HEK293 (cell line): ENCODE measurements around the gene GALT.

Experiments used
- BCL11B ChIP-seq: fragments of 450-650 bp; formaldehyde crosslinking; IDR thresholded peaks from 2 replicates; pipeline ENCODE4 v1.5.1; 2016; ENCODE audit warnings: low read depth, missing biosample characterization, missing genetic modification characterization
- GLI4 ChIP-seq: fragments of 450-650 bp; formaldehyde crosslinking; IDR thresholded peaks from 2 replicates; pipeline ENCODE4 v1.5.1; 2016; ENCODE audit warnings: missing biosample characterization, missing genetic modification characterization
- HOXA7 ChIP-seq: sonication (generic); formaldehyde crosslinking; IDR thresholded peaks from 2 replicates; pipeline ENCODE4 v1.8.1; 2022; ENCODE audit warnings: missing genetic modification reagents, borderline replicate concordance
- IKZF3 ChIP-seq: fragments of 450-650 bp; IDR thresholded peaks from 2 replicates; pipeline ENCODE4 v1.5.0; 2018; ENCODE audit warnings: missing biosample characterization, mild to moderate bottlenecking, missing genetic modification characterization, moderate library complexity
- OVOL3 ChIP-seq: fragments of 450-650 bp; formaldehyde crosslinking; IDR thresholded peaks from 2 replicates; pipeline ENCODE4 v1.5.1; 2016; ENCODE audit warnings: missing biosample characterization, missing genetic modification characterization
- PRDM10 ChIP-seq: fragments of 450-650 bp; formaldehyde crosslinking; IDR thresholded peaks from 2 replicates; pipeline ENCODE4 v1.5.1; 2016; ENCODE audit warnings: missing biosample characterization, missing genetic modification characterization
- REPIN1 ChIP-seq: fragments of 450-650 bp; formaldehyde crosslinking; IDR thresholded peaks from 2 replicates; pipeline ENCODE4 v1.5.1; 2017; ENCODE audit warnings: missing biosample characterization, missing genetic modification characterization, low read depth
- SP3 ChIP-seq: fragments of 450-650 bp; formaldehyde crosslinking; IDR thresholded peaks from 2 replicates; pipeline ENCODE4 v1.5.1; 2016; ENCODE audit warnings: missing biosample characterization, missing genetic modification characterization
- TSHZ1 ChIP-seq: fragments of 450-650 bp; formaldehyde crosslinking; IDR thresholded peaks from 2 replicates; pipeline ENCODE4 v1.5.1; 2016; ENCODE audit warnings: missing biosample characterization, missing genetic modification characterization, borderline replicate concordance
- ZBTB17 ChIP-seq: fragments of 450-650 bp; formaldehyde crosslinking; IDR thresholded peaks from 2 replicates; pipeline ENCODE4 v1.5.1; 2016; ENCODE audit warnings: missing biosample characterization, missing genetic modification characterization
- ZBTB48 ChIP-seq: fragments of 450-650 bp; formaldehyde crosslinking; IDR thresholded peaks from 2 replicates; pipeline ENCODE4 v1.5.1; 2016; ENCODE audit warnings: missing biosample characterization, missing genetic modification characterization
- ZFP37 ChIP-seq: fragments of 450-650 bp; formaldehyde crosslinking; IDR thresholded peaks from 2 replicates; pipeline ENCODE4 v1.5.1; 2016; ENCODE audit warnings: missing biosample characterization, missing genetic modification characterization
- ZFP69B ChIP-seq: fragments of 450-650 bp; formaldehyde crosslinking; IDR thresholded peaks from 2 replicates; pipeline ENCODE4 v1.5.1; 2016; ENCODE audit warnings: missing biosample characterization, missing genetic modification characterization
- ZIC2 ChIP-seq: fragments of 450-650 bp; formaldehyde crosslinking; IDR thresholded peaks from 2 replicates; pipeline ENCODE4 v1.5.1; 2016; ENCODE audit warnings: missing biosample characterization, missing genetic modification characterization
- ZNF140 ChIP-seq: fragments of 450-650 bp; formaldehyde crosslinking; IDR thresholded peaks from 2 replicates; pipeline ENCODE4 v1.5.1; 2016; ENCODE audit warnings: missing biosample characterization, missing genetic modification characterization
- ZNF2 ChIP-seq: fragments of 450-650 bp; formaldehyde crosslinking; IDR thresholded peaks from 2 replicates; pipeline ENCODE4 v1.5.1; 2016; ENCODE audit warnings: missing biosample characterization, missing genetic modification characterization
- ZNF239 ChIP-seq: fragments of 450-650 bp; formaldehyde crosslinking; IDR thresholded peaks from 2 replicates; pipeline ENCODE4 v1.5.1; 2016; ENCODE audit warnings: missing biosample characterization, missing genetic modification characterization
- ZNF24 ChIP-seq: fragments of 450-650 bp; formaldehyde crosslinking; IDR thresholded peaks from 2 replicates; pipeline ENCODE4 v1.5.1; 2016; ENCODE audit warnings: missing biosample characterization, missing genetic modification characterization
- ZNF248 ChIP-seq: fragments of 450-650 bp; formaldehyde crosslinking; IDR thresholded peaks from 2 replicates; pipeline ENCODE4 v1.5.1; 2017; ENCODE audit warnings: missing biosample characterization, missing genetic modification characterization
- ZNF404 ChIP-seq: fragments of 450-650 bp; formaldehyde crosslinking; IDR thresholded peaks from 2 replicates; pipeline ENCODE4 v1.5.1; 2017; ENCODE audit warnings: missing biosample characterization, missing genetic modification characterization
- ZNF514 ChIP-seq: fragments of 450-650 bp; formaldehyde crosslinking; IDR thresholded peaks from 2 replicates; pipeline ENCODE4 v1.5.1; 2016; ENCODE audit warnings: missing biosample characterization, missing genetic modification characterization
- ZNF544 ChIP-seq: fragments of 450-650 bp; formaldehyde crosslinking; IDR thresholded peaks from 2 replicates; pipeline ENCODE4 v1.5.0; 2017; ENCODE audit warnings: missing biosample characterization, missing genetic modification characterization
- ZNF621 ChIP-seq: fragments of 450-650 bp; formaldehyde crosslinking; IDR thresholded peaks from 2 replicates; pipeline ENCODE4 v1.5.1; 2017; ENCODE audit warnings: missing biosample characterization, missing genetic modification characterization
- ZNF629 ChIP-seq: fragments of 450-650 bp; formaldehyde crosslinking; IDR thresholded peaks from 2 replicates; pipeline ENCODE4 v1.5.1; 2017; ENCODE audit warnings: missing biosample characterization, missing genetic modification characterization
- ZNF639 ChIP-seq: fragments of 450-650 bp; formaldehyde crosslinking; IDR thresholded peaks from 2 replicates; pipeline ENCODE4 v1.5.1; 2016; ENCODE audit warnings: missing biosample characterization, missing genetic modification characterization
- ZNF658 ChIP-seq: fragments of 450-650 bp; formaldehyde crosslinking; IDR thresholded peaks from 2 replicates; pipeline ENCODE4; 2016; ENCODE audit warnings: missing biosample characterization, missing genetic modification characterization
- ZNF701 ChIP-seq: fragments of 450-650 bp; formaldehyde crosslinking; IDR thresholded peaks from 2 replicates; pipeline ENCODE4 v1.5.1; 2016; ENCODE audit warnings: missing biosample characterization, missing genetic modification characterization
- ZNF776 ChIP-seq: fragments of 450-650 bp; formaldehyde crosslinking; IDR thresholded peaks from 2 replicates; pipeline ENCODE4 v1.5.0; 2017; ENCODE audit warnings: missing biosample characterization, missing genetic modification characterization, borderline replicate concordance
- ZNF791 ChIP-seq: fragments of 450-650 bp; formaldehyde crosslinking; IDR thresholded peaks from 2 replicates; pipeline ENCODE4 v1.5.1; 2016; ENCODE audit warnings: missing biosample characterization, missing genetic modification characterization
- TF ChIP-seq, protein P1 (sequence below): fragments of 450-650 bp; formaldehyde crosslinking; optimal IDR thresholded peaks from 2 replicates; pipeline ENCODE3; 2016; ENCODE audit warnings: missing biosample characterization, mild to moderate bottlenecking, missing genetic modification characterization
- TF ChIP-seq, protein P2 (sequence below): fragments of 450-650 bp; formaldehyde crosslinking; IDR thresholded peaks from 2 replicates; pipeline ENCODE4 v1.5.1; 2016; ENCODE audit warnings: missing biosample characterization, missing genetic modification characterization

Gene GALT

DNA sequence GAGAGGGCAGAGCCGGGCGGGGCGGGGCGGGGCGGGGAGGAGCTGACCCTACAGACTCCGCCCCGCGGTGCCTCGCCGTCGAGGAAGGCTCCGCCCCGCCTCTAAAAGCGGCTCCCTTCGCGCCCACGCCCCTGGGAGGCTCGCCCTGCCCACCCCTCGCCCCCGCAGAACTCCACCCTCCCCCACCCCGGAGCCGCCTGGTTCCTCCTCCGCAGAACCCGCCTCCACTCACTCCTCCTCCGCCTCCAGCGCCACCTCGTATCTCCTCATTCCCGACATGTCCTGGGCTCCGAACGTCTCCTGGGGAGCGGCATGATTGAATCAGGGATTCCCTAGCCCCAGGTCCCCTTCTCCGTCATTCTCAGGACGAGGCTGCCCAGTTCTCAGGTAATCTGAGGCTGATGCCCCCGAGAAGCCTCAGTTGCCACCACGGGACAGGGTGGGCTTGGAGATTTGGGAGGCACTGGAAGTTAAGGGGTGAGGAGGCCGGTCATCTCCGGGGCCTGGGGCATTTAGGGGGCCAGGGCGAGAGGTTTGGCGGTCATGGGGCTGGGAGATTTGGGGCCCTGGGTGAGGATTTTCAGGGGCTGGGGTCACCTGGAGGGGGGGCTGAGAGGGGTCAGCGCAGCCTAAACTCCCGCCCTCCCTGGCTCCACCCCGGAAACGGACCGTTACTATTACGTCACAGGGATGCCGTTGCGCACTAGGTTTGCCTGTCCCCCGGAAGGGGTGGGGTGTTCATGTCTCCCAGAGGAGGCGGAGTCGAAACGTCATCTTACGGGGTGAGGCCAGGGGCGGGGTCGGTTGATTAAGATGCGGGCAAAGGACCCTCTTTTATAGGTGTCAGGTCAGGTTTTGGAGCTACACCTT lies 19.1 kb downstream of the GALT start (continued):
- 0 out of 2 replicates have a peak, but pooled peaks have one; percentile 18 for TF ChIP-seq TSHZ1
- peak; percentile 97 for TF ChIP-seq ZNF629
- no peak for TF ChIP-seq ZNF514
- TF ChIP-seq ZBTB48 (tag by site-specific recombination): peak; percentile 65; the same call in 1 of the 2 replicates
- no peak for TF ChIP-seq ZNF24 (tag by site-specific recombination)
- TF ChIP-seq ZNF639: no peak
- no peak for TF ChIP-seq ZNF621
- TF ChIP-seq ZFP69B: no peak
- TF ChIP-seq, protein P1, sequence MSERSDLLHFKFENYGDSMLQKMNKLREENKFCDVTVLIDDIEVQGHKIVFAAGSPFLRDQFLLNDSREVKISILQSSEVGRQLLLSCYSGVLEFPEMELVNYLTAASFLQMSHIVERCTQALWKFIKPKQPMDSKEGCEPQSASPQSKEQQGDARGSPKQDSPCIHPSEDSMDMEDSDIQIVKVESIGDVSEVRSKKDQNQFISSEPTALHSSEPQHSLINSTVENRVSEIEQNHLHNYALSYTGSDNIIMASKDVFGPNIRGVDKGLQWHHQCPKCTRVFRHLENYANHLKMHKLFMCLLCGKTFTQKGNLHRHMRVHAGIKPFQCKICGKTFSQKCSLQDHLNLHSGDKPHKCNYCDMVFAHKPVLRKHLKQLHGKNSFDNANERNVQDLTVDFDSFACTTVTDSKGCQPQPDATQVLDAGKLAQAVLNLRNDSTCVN (tag by site-specific recombination): peak; percentile 27
- TF ChIP-seq PRDM10 (tag by site-specific recombination): no peak
- no peak for TF ChIP-seq ZNF140 (tag by site-specific recombination)
- TF ChIP-seq GLI4: no peak
- no peak for TF ChIP-seq ZNF658 (tag by site-specific recombination)
- peak; percentile 91 for TF ChIP-seq OVOL3 (tag by site-specific recombination)
- peak; percentile 45; the same call in 1 of the 2 replicates for TF ChIP-seq ZNF2 (tag by site-specific recombination)
- peak; percentile 71 for TF ChIP-seq ZBTB17 (tag by site-specific recombination)
- TF ChIP-seq ZNF404 (tag by site-specific recombination): no peak
- no peak for TF ChIP-seq HOXA7
- peak; percentile 65 for TF ChIP-seq SP3
- TF ChIP-seq BCL11B (tag by site-specific recombination): 0 out of 2 replicates have a peak, but pooled peaks have one; percentile 43
- no peak for TF ChIP-seq ZNF248
- peak; percentile 72 for TF ChIP-seq IKZF3
- no peak for TF ChIP-seq ZNF544
- TF ChIP-seq, protein P2, sequence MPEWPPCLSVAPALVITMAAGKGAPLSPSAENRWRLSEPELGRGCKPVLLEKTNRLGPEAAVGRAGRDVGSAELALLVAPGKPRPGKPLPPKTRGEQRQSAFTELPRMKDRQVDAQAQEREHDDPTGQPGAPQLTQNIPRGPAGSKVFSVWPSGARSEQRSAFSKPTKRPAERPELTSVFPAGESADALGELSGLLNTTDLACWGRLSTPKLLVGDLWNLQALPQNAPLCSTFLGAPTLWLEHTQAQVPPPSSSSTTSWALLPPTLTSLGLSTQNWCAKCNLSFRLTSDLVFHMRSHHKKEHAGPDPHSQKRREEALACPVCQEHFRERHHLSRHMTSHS: no peak
- TF ChIP-seq ZNF776 (tag by site-specific recombination): no peak
- TF ChIP-seq ZNF791 (tag by site-specific recombination): no peak
- no peak for TF ChIP-seq ZNF239 (tag by site-specific recombination)
- TF ChIP-seq ZIC2: 0 out of 2 replicates have a peak, but pooled peaks have one; percentile 20
- TF ChIP-seq REPIN1 (tag by site-specific recombination): no peak
- TF ChIP-seq ZFP37 (tag by site-specific recombination): no peak
- TF ChIP-seq ZNF701: no peak
